ENCODE data around the gene TCP10L.
"Not testable (repeated sequence)": the region's sequence is repeated elsewhere in the genome, so short reads cannot be mapped to it uniquely, and the experiment has no call there.

Gene TCP10L

DNA sequence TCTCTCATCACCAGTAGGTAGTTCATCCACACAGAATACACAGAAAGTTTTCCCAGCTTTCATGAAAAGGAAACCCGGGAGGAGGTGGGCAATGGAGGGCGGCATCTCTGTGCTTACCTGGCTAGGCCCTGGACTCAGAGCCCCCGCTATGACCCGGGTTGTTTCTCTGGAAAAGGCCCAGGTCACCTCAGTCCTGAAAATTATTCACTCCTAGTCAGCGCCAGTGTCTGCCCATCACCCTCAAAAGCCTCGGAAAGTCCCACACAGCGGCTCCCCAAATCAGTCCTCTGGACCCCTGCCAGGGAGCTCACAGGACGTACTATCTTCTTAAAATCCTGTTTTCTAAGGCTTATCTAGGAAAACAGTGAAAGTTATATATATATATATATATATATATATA, 51.2 kb downstream of the TCP10L start:
- Histone ChIP-seq H3K4me3 (replicated peaks; ENCODE audit: insufficient read depth, low read length) (no peak overlapping the region), H3K27ac (replicated peaks) (no peak overlapping the region), H3K27me3 (ENCODE audit: insufficient read depth, poor library complexity, severe bottlenecking) (peaks cover 5% of the 10 kb centered on the region)
- TF ChIP-seq SPI1 (IDR thresholded peaks at IDR 0.05; ENCODE audit: borderline replicate concordance, low read depth) (no peak), GABPA (IDR thresholded peaks at IDR 0.05; ENCODE audit: low read depth) (no peak), POLR2AphosphoS5 (IDR thresholded peaks at IDR 0.05; ENCODE audit: low read depth) (no peak)
- TF ChIP-seq, protein P1, sequence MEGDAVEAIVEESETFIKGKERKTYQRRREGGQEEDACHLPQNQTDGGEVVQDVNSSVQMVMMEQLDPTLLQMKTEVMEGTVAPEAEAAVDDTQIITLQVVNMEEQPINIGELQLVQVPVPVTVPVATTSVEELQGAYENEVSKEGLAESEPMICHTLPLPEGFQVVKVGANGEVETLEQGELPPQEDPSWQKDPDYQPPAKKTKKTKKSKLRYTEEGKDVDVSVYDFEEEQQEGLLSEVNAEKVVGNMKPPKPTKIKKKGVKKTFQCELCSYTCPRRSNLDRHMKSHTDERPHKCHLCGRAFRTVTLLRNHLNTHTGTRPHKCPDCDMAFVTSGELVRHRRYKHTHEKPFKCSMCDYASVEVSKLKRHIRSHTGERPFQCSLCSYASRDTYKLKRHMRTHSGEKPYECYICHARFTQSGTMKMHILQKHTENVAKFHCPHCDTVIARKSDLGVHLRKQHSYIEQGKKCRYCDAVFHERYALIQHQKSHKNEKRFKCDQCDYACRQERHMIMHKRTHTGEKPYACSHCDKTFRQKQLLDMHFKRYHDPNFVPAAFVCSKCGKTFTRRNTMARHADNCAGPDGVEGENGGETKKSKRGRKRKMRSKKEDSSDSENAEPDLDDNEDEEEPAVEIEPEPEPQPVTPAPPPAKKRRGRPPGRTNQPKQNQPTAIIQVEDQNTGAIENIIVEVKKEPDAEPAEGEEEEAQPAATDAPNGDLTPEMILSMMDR (IDR thresholded peaks at IDR 0.05; ENCODE audit: insufficient read depth, low read length) = no peak
- TF ChIP-seq, protein P2, sequence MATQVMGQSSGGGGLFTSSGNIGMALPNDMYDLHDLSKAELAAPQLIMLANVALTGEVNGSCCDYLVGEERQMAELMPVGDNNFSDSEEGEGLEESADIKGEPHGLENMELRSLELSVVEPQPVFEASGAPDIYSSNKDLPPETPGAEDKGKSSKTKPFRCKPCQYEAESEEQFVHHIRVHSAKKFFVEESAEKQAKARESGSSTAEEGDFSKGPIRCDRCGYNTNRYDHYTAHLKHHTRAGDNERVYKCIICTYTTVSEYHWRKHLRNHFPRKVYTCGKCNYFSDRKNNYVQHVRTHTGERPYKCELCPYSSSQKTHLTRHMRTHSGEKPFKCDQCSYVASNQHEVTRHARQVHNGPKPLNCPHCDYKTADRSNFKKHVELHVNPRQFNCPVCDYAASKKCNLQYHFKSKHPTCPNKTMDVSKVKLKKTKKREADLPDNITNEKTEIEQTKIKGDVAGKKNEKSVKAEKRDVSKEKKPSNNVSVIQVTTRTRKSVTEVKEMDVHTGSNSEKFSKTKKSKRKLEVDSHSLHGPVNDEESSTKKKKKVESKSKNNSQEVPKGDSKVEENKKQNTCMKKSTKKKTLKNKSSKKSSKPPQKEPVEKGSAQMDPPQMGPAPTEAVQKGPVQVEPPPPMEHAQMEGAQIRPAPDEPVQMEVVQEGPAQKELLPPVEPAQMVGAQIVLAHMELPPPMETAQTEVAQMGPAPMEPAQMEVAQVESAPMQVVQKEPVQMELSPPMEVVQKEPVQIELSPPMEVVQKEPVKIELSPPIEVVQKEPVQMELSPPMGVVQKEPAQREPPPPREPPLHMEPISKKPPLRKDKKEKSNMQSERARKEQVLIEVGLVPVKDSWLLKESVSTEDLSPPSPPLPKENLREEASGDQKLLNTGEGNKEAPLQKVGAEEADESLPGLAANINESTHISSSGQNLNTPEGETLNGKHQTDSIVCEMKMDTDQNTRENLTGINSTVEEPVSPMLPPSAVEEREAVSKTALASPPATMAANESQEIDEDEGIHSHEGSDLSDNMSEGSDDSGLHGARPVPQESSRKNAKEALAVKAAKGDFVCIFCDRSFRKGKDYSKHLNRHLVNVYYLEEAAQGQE (IDR thresholded peaks at IDR 0.05; ENCODE audit: insufficient replicate concordance, low read depth) = no peak
- DNase-seq (ENCODE audit: low read depth in 1 of 2, low spot score in 1 of 2) = no peak

DNA sequence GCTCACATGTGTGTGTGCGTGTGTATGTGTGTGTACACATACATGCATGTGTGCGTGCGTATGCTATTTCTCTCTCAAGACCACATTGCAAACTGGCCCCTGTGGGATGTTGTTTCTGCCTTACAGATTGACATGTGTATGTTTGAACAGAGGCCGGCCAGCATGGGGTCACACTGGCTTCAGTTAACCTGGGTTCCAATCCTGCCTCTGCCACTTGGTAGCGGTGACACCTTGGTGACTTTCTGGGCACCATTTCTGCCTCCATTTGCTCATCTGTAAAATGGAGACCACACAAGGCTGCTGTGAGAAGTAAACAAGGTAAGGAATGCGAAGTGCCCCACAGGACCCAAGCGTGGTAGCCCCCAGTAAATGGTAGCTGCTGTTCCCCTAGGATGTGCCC, 51.7 kb downstream of the TCP10L start:
- H3K27me3 ChIP-seq (ENCODE audit: insufficient read depth, poor library complexity, severe bottlenecking) = peaks cover 5% of the 10 kb centered on the region
- DNase-seq (ENCODE audit: low read depth in 1 of 2, low spot score in 1 of 2) = no peak
- TF ChIP-seq GABPA (IDR thresholded peaks at IDR 0.05; ENCODE audit: low read depth) = no peak
- H3K27ac ChIP-seq (replicated peaks) = no peak overlapping the region
- no peak overlapping the region for H3K4me3 ChIP-seq (replicated peaks; ENCODE audit: insufficient read depth, low read length)

DNA sequence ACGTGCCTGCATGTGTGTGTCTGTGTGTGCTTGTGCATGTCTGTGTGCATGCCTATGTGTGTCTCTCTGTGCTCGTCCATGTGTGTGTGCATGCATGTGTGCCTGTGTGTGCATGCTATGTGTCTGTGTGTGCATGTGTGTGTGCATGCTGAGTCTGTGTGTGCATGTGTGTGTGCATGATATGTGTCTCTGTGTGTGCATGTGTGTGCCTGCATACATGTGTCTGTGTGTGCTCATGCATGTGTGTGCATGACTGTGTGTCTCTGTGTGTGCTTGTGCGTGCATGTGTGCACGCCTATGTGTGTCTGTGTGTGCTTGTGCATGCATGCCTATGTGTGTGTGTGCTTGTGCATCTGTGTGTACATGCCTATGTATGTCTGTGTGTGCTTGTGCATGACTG, 52.3 kb downstream of the TCP10L start:
- no peaks in the 10 kb centered on the region for H3K27me3 ChIP-seq (ENCODE audit: insufficient read depth, poor library complexity, severe bottlenecking)
- TF ChIP-seq POLR2AphosphoS5 (IDR thresholded peaks at IDR 0.05; ENCODE audit: low read depth) (no peak), GABPA (IDR thresholded peaks at IDR 0.05; ENCODE audit: low read depth) (no peak), SPI1 (IDR thresholded peaks at IDR 0.05; ENCODE audit: borderline replicate concordance, low read depth) (no peak)
- TF ChIP-seq, protein P2 (IDR thresholded peaks at IDR 0.05; ENCODE audit: insufficient replicate concordance, low read depth) = no peak
- TF ChIP-seq, protein P1 (IDR thresholded peaks at IDR 0.05; ENCODE audit: insufficient read depth, low read length) = no peak
- no peak overlapping the region for H3K4me3 ChIP-seq (replicated peaks; ENCODE audit: insufficient read depth, low read length)
- H3K27ac ChIP-seq (replicated peaks) = no peak overlapping the region
- DNase-seq (ENCODE audit: low read depth in 1 of 2, low spot score in 1 of 2) = no peak

DNA sequence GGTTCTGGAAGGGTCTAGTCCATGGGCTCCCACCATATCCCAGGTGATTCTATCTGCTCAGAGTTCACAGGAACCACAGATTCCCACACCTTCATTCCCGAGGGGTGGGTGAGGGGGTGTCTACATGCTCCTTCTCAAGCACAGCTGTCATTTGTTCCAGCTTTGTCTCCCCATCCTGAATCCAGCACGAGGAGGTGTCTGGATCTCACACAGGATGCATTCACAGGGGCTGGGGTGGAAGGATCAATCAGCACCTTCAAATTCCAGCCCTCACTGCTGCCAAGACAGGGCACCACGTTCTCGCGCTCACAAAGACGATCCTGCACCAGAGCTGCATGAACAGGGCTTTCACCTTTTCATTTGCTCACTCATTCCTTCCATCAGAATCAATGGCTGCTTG, 52.7 kb downstream of the TCP10L start:
- Histone ChIP-seq H3K27me3 (ENCODE audit: insufficient read depth, poor library complexity, severe bottlenecking) (no peaks in the 10 kb centered on the region), H3K4me3 (replicated peaks; ENCODE audit: insufficient read depth, low read length) (no peak overlapping the region), H3K27ac (replicated peaks) (no peak overlapping the region)
- TF ChIP-seq POLR2AphosphoS5 (IDR thresholded peaks at IDR 0.05; ENCODE audit: low read depth) (no peak), GABPA (IDR thresholded peaks at IDR 0.05; ENCODE audit: low read depth) (no peak), SPI1 (IDR thresholded peaks at IDR 0.05; ENCODE audit: borderline replicate concordance, low read depth) (no peak)
- TF ChIP-seq, protein P2 (IDR thresholded peaks at IDR 0.05; ENCODE audit: insufficient replicate concordance, low read depth) = no peak
- TF ChIP-seq, protein P1 (IDR thresholded peaks at IDR 0.05; ENCODE audit: insufficient read depth, low read length) = no peak
- DNase-seq (ENCODE audit: low read depth in 1 of 2, low spot score in 1 of 2) = no peak

DNA sequence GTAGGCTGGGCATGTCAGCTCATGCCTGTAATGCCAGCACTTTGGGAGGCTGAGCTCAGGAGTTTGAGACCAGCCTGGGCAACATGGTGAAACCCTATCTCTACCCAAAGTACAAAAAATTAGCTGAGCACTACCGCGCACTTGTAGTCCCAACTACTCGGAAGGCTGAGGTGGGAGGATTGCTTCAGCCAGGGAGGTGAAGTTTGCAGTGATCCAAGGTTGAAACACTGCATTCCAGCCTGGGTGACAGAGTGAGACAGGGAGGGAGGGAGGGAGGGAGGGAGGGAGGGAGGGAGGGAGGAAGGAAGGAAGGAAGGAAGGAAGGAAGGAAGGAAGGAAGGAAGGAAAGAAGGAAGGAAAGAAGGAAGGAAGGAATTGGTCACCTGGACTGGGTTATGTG, 53.8 kb downstream of the TCP10L start:
- not testable (repeated sequence) for DNase-seq (ENCODE audit: low read depth in 1 of 2, low spot score in 1 of 2); H3K4me3 ChIP-seq (replicated peaks; ENCODE audit: insufficient read depth, low read length); H3K27ac ChIP-seq (replicated peaks); H3K27me3 ChIP-seq (ENCODE audit: insufficient read depth, poor library complexity, severe bottlenecking)

DNA sequence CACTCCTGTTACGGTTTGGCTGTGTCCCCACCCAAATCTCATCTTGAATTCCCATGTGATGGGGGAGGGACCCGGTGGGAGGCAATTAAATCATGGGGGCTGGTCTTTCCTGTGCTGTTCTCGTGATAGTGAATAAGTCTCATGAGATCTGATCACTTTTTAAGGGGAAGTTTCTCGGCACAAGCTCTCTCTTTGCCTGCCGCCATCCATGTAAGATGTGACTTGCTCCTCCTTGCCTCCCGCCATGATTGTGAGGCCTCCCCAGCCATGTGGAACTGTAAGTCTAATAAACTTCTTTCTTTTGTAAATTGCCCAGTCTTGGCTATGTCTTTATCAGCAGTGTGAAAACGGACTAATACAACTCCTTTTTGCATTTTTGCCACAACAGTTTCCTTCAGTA, 54.5 kb downstream of the TCP10L start:
- H3K27ac ChIP-seq (replicated peaks); H3K27me3 ChIP-seq (ENCODE audit: insufficient read depth, poor library complexity, severe bottlenecking); DNase-seq (ENCODE audit: low read depth in 1 of 2, low spot score in 1 of 2); H3K4me3 ChIP-seq (replicated peaks; ENCODE audit: insufficient read depth, low read length): not testable (repeated sequence)
